Astrocyte (in vitro differentiated cells and primary cell): ENCODE measurements around the gene PPP4R2.

Experiments
- EZH2 ChIP-seq: IDR thresholded peaks from 2 replicates; pipeline ENCODE4 v1.6.1; 2012; ENCODE audit warnings: mild to moderate bottlenecking, low read length, inconsistent platforms; ENCODE audit not compliant: insufficient read depth
- TF ChIP-seq, protein P1 (sequence below): IDR thresholded peaks from 2 replicates; pipeline ENCODE4 v1.5.1; 2011; ENCODE audit warnings: low read depth, mild to moderate bottlenecking, inconsistent platforms, low read length, moderate library complexity; ENCODE audit not compliant: insufficient read depth

DNA sequence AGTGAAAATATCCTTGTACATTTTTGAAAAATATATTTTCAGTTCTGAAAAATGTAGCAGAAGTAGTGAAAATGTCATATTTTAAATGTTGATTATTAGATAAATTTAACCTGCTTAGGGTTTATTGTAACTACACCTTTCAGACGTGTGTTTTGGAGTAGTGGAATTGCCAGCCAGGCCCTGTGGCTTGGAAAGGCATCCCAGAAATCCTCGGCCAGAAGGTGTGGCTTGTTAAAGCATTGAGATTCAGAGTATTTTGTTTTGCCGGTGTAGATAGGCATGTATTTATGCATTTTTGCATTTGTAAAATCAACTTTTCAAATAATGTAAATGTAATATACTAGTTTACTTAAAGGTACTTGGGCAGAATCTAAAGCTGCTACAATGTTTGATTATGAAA lies 71.8 kb downstream of the PPP4R2 start:
- TF ChIP-seq, protein P1, sequence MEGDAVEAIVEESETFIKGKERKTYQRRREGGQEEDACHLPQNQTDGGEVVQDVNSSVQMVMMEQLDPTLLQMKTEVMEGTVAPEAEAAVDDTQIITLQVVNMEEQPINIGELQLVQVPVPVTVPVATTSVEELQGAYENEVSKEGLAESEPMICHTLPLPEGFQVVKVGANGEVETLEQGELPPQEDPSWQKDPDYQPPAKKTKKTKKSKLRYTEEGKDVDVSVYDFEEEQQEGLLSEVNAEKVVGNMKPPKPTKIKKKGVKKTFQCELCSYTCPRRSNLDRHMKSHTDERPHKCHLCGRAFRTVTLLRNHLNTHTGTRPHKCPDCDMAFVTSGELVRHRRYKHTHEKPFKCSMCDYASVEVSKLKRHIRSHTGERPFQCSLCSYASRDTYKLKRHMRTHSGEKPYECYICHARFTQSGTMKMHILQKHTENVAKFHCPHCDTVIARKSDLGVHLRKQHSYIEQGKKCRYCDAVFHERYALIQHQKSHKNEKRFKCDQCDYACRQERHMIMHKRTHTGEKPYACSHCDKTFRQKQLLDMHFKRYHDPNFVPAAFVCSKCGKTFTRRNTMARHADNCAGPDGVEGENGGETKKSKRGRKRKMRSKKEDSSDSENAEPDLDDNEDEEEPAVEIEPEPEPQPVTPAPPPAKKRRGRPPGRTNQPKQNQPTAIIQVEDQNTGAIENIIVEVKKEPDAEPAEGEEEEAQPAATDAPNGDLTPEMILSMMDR, result no peak
- TF ChIP-seq EZH2, result no peak
